Measurements from ENCODE around the gene DNAH10.

The DNAH10 gene

DNA sequence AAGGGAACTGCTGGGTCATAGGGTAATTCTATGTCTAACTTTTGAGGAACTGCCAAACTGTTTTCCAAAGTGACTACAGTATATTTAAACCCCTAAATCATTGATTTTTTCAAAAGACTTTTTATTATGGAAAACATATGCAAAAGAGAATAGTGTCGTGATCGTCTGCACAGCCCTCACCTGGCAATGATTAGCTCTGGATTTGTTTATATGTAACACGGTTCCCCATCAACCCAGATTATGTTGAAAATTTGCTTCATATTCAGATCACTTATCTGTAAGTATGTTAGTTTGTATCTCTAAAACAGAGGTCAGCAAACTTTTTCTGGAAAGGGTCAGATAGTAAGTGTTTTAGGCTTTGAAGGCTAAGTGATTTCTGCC, 157.9 kb downstream of the DNAH10 start:
- H3K4me3 ChIP-seq (ENCODE audit: low read length): no peak overlapping the region
- DNase-seq (ENCODE audit: low read depth): no peak
- TF ChIP-seq, protein P1, sequence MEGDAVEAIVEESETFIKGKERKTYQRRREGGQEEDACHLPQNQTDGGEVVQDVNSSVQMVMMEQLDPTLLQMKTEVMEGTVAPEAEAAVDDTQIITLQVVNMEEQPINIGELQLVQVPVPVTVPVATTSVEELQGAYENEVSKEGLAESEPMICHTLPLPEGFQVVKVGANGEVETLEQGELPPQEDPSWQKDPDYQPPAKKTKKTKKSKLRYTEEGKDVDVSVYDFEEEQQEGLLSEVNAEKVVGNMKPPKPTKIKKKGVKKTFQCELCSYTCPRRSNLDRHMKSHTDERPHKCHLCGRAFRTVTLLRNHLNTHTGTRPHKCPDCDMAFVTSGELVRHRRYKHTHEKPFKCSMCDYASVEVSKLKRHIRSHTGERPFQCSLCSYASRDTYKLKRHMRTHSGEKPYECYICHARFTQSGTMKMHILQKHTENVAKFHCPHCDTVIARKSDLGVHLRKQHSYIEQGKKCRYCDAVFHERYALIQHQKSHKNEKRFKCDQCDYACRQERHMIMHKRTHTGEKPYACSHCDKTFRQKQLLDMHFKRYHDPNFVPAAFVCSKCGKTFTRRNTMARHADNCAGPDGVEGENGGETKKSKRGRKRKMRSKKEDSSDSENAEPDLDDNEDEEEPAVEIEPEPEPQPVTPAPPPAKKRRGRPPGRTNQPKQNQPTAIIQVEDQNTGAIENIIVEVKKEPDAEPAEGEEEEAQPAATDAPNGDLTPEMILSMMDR (IDR thresholded peaks at IDR 0.05; ENCODE audit: insufficient read depth, low read depth, low read length, missing control alignments): no peak

DNA sequence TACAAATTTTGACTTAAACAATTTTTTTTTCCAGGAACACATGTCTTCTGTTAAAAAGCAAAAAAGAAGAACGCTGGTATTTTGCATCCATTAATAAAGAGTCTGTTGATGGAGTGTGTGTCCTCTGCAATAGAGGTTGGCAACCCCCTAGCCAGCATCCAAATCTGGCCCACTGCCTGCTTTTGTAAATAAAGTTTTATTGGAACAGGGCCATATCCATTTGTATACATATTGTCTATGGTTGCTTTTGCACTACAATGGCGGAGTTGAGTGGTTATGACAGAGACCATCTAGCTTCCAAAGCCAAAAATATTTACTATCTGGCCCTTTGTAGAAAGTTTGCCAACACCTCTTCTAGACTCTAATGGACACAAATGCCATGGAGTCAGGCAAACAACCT, 160.9 kb downstream of the DNAH10 start:
- no peak overlapping the region for H3K4me3 ChIP-seq (ENCODE audit: low read length)
- no peak for DNase-seq (ENCODE audit: low read depth)
- TF ChIP-seq, protein P1 (IDR thresholded peaks at IDR 0.05; ENCODE audit: insufficient read depth, low read depth, low read length, missing control alignments): no peak

DNA sequence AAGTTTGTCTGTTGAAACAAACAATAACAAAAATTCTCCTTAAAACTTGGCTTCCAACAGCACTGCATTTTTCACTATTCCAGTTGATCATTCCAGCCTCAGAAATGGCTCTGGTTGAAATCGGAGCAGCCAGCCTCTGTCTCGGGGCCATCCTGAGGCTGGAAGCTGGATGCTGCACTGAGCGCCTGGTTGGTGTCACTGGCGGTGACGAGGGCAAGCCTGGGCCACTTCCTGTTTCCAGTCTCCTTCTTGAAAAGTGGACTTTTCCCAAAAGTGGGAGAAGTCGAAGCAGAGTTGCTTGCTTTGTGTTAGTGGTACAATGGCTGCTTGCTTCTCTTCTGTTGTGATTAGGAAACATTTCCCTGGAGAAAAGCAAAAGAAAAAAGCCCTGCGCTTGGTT, 161.8 kb downstream of the DNAH10 start:
- TF ChIP-seq, protein P1 (IDR thresholded peaks at IDR 0.05; ENCODE audit: insufficient read depth, low read depth, low read length, missing control alignments): no peak
- DNase-seq (ENCODE audit: low read depth): no peak
- H3K4me3 ChIP-seq (ENCODE audit: low read length): no peak overlapping the region

DNA sequence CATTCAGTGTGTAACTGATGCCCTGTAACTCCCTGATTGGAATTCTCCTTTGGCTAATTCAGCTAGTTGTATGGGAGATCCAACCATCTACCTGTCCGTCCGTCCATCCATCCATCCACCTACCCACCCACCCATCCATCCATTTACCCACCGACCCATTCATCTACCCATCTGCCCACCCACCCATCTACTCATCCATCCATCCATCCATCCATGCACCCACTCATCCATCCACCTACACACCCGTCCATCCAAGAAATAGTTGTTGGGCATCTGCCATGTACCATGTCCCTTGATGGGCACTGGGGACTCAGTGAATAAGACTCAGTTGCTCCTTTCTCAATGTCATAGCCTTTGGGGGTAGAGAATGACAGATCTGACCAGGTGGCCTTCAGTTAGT, 162.4 kb downstream of the DNAH10 start:
- H3K4me3 ChIP-seq (ENCODE audit: low read length): no peak overlapping the region
- no peak for DNase-seq (ENCODE audit: low read depth)
- TF ChIP-seq, protein P1 (IDR thresholded peaks at IDR 0.05; ENCODE audit: insufficient read depth, low read depth, low read length, missing control alignments): no peak

DNA sequence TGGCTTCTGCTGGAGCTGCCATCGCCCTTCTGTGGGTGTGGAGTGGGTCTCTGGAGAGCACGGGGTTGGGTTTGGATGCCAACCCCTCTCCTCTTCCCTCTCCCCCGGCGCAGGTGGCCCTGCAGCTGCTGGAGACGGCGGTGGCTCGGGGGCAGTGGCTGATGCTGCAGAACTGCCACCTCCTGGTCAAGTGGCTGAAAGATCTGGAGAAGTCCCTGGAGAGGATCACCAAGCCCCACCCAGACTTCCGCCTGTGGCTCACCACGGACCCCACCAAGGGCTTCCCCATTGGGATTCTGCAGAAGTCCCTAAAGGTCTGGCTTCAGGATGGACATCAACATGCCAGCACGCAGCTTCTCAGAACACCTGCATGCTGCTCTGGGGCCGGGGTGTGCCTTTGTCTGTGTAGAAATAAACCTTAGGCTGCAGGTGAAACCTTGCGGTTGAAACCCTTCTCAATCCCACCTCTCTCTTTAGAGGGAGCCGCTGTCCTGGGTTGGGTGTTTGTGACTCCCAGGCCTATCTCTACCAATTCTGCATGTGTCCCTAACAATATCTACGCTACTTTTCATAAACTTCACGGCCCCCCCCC, 166.3 kb downstream of the DNAH10 start:
- H3K4me3 ChIP-seq (ENCODE audit: low read length): no peak overlapping the region
- DNase-seq (ENCODE audit: low read depth): no peak
- TF ChIP-seq, protein P1 (IDR thresholded peaks at IDR 0.05; ENCODE audit: insufficient read depth, low read depth, low read length, missing control alignments): no peak

DNA sequence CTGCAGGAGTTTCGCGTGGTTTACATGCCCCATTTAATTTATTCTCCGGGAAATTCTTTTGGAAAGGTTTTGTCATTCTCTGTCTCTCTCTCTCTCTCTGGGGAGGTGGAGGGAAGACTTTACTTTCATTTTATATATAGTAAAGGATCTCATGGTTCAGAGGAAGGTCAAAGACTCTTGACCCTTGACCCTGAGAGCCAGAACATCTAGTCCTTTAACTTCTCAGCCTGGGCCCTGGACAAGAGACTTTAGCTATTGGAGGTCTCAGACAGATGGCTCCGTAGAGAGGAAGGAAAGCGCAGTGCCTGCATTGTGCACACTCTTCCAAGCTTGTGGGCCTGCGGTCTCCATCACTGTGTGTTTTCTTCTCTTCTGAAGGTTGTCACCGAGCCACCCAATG, 166.8 kb downstream of the DNAH10 start:
- TF ChIP-seq, protein P1 (IDR thresholded peaks at IDR 0.05; ENCODE audit: insufficient read depth, low read depth, low read length, missing control alignments): no peak
- no peak for DNase-seq (ENCODE audit: low read depth)
- H3K4me3 ChIP-seq (ENCODE audit: low read length): no peak overlapping the region

DNA sequence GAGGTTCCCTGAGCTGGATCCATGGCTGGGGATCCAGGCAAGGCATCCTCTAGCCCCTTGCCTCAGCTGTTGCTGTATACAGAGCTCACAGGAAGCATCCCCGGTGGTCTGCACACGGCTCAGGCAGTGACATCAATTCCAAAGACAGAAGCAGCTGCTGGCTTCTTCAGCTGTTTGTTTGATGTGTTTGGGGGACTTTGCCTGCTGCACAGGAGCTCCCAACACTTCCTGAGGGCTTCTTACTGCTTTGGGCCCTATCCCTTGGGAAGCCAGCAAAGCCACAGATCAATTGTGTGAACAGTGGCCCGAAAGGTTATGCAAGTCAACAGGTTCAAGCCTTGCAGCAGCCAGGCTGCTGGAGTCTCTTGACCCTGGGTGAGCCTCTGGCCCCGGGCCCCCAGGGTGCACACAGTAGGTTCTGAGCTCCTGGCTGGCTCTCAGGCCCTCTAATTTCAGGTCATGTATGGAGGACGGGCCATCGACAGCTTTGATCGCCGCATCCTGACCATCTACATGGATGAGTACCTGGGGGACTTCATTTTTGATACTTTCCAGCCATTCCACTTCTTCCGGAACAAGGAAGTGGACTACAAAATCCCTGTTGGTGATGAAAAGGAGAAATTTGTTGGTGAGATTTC, 168.0 kb downstream of the DNAH10 start:
- H3K4me3 ChIP-seq (ENCODE audit: low read length): no peak overlapping the region
- TF ChIP-seq, protein P1 (IDR thresholded peaks at IDR 0.05; ENCODE audit: insufficient read depth, low read depth, low read length, missing control alignments): no peak
- DNase-seq (ENCODE audit: low read depth): no peak
